Measurements from ENCODE around the gene MXI1.

MXI1 gene

DNA sequence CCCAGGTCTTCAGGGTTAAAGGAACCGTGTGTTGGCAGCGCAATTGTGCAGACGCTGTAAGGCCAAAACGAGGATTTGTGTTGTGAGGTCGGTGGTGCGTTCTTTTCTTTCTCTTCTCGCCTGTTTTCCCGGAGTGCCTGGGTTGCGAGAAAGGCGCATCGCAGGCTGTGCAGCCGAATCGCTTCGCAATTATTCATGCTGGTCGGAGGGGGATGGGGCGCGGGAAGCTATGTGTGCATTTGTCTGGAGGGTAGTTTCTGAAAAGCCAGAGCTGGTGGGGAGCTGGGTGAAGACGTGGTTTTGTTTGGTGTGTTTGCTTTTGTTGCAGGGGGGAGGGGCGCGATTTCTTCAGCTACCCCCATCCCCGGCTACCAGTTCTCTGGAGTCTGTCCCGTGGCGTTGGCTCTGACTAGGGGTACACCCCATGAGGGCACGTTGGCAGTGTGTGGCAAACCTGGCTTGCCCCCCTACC is 2.1 kb downstream of the MXI1 start:
- Histone ChIP-seq H3K9ac (ENCODE audit: low read depth, low read length) (peak overlapping the region; percentile 27), H3K27me3 (ENCODE audit: insufficient read depth, low read length) (peaks cover 91% of the 10 kb centered on the region), H3K36me3 (ENCODE audit: insufficient read depth, low read length) (no peaks in the 10 kb centered on the region), H3K9me3 (ENCODE audit: insufficient read depth, low read depth, low read length) (no peaks in the 10 kb centered on the region), H3K27ac (ENCODE audit: low read depth, low read length) (no peak overlapping the region), H3K4me1 (ENCODE audit: insufficient read depth, low read length) (peaks cover 16% of the 10 kb centered on the region), H3K4me3 (ENCODE audit: low read length) (peak overlapping the region; percentile 60)
- 2% methylated on average over 20 of the region's 24 CpGs for WGBS

DNA sequence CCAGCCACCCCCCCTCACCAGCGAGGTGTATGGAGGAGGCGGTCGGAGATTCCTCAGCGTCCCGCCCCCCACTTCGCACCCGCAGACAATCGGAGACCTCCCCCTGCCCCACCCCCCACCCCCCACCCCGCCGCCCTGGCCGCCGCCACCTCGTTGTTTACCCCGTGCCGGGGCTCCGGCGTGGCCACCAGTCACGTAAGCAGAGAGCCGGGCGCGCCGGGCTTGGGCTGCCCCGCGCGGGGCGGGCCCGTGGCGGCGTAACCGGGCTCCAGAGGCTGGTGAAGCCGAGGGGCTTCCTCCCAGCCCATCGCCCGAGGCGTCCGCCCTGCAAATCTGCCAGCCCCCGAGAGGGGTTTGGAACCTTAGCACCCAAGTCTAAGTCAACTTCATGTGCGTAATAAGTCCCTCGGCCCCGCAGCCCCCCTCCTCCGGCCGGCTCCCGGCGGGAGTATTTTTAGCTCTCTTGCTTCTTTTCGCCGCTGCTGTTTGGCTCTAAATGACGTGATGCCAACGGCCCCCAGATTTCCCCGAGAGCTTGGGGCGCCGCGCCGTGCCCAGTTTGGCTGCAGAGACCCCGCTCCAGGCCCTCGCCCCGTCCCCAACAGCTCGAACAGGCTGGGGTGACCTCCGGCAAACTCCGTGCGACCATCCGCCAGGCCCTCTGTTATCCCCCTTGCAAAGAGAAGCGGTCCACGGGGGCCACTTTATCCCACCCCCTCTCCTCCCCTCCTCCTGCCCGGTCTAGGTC is 2.7 kb downstream of the MXI1 start:
- H3K36me3 ChIP-seq (ENCODE audit: insufficient read depth, low read length) = no peaks in the 10 kb centered on the region
- H3K4me1 ChIP-seq (ENCODE audit: insufficient read depth, low read length) = peaks cover 13% of the 10 kb centered on the region
- H3K27me3 ChIP-seq (ENCODE audit: insufficient read depth, low read length) = peaks cover 88% of the 10 kb centered on the region
- H3K4me3 ChIP-seq (ENCODE audit: low read length) = peak overlapping the region; percentile 60
- no peaks in the 10 kb centered on the region for H3K9me3 ChIP-seq (ENCODE audit: insufficient read depth, low read depth, low read length)
- H3K27ac ChIP-seq (ENCODE audit: low read depth, low read length) = peak overlapping the region; percentile 11; the same call in 1 of the 2 replicates
- whole genome bisulfite sequencing = under 1% methylated on average over 52 of the region's 63 CpGs
- peak overlapping the region; percentile 79 for H3K9ac ChIP-seq (ENCODE audit: low read depth, low read length)

DNA sequence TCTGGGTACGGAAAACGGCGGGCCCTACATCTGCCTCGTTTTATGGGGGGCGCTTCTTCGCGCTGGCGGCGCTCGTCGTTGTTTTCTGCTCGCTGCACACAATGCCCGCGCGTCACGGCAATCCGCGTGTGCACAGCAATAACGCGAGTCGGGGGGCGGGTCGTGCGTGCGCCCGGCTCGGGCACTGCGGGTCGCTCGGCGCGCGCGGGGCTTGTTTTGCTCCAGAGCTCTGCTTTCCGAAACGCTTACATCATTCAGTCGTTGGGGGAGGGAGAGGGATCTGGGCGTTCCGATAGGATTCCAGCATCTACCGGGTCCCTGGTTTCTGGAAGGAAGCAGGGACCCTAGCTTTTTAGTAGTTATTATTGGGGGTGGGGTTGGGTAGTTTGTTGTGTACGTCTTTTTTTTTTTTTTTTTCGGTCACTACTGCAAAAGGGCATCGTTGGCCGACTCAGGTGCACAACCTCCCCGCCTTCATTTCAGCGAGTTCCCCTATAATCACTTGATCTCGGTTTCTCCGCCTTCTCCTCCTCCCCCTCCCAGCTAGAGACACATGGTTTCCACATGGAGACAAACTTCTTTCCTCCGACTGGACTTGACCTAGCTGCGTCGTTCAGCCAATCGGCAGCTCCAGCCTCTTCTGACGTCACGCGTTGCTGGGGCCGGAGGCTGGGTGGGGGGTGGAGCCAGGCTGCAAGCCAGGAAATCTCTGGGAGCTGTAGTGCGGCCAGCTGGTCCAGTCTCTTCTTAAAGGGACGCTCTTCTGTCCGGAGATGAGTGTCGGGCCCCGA is 3.5 kb downstream of the MXI1 start:
- H3K4me1 ChIP-seq (ENCODE audit: insufficient read depth, low read length) = peaks cover 7% of the 10 kb centered on the region; the same call in 1 of the 2 replicates
- WGBS = under 1% methylated on average over 61 of the region's 61 CpGs
- H3K36me3 ChIP-seq (ENCODE audit: insufficient read depth, low read length) = no peaks in the 10 kb centered on the region
- H3K9ac ChIP-seq (ENCODE audit: low read depth, low read length) = peak overlapping the region; percentile 79
- H3K27ac ChIP-seq (ENCODE audit: low read depth, low read length) = peak overlapping the region; percentile 11; the same call in 1 of the 2 replicates
- H3K27me3 ChIP-seq (ENCODE audit: insufficient read depth, low read length) = peaks cover 87% of the 10 kb centered on the region
- H3K4me3 ChIP-seq (ENCODE audit: low read length) = peak overlapping the region; percentile 60
- H3K9me3 ChIP-seq (ENCODE audit: insufficient read depth, low read depth, low read length) = no peaks in the 10 kb centered on the region

DNA sequence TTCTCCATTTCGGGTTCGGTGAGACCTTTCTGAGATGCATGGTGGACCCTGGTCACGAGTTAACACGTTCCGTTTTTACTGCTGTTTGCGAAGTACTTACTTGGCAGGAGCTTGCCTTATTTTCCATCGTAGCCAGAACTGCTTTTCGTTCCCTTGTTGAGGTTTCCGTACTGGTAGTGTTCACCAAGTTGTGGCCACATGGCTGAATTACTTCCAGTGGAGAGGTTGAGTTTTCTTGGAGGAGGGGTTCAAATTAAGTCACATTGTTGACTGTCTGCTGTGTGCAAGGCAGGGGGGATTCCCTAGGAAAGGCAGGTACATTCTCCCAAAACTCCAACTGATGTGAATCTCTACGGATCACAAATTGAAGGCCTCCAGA is 4.0 kb downstream of the MXI1 start:
- Histone ChIP-seq H3K27me3 (ENCODE audit: insufficient read depth, low read length) (peaks cover 81% of the 10 kb centered on the region), H3K9ac (ENCODE audit: low read depth, low read length) (no peak overlapping the region), H3K4me3 (ENCODE audit: low read length) (peak overlapping the region; percentile 60), H3K27ac (ENCODE audit: low read depth, low read length) (no peak overlapping the region), H3K9me3 (ENCODE audit: insufficient read depth, low read depth, low read length) (no peaks in the 10 kb centered on the region), H3K36me3 (ENCODE audit: insufficient read depth, low read length) (no peaks in the 10 kb centered on the region), H3K4me1 (ENCODE audit: insufficient read depth, low read length) (peaks cover 7% of the 10 kb centered on the region; the same call in 1 of the 2 replicates)
- 10% methylated on average over 10 of the region's 10 CpGs for WGBS

DNA sequence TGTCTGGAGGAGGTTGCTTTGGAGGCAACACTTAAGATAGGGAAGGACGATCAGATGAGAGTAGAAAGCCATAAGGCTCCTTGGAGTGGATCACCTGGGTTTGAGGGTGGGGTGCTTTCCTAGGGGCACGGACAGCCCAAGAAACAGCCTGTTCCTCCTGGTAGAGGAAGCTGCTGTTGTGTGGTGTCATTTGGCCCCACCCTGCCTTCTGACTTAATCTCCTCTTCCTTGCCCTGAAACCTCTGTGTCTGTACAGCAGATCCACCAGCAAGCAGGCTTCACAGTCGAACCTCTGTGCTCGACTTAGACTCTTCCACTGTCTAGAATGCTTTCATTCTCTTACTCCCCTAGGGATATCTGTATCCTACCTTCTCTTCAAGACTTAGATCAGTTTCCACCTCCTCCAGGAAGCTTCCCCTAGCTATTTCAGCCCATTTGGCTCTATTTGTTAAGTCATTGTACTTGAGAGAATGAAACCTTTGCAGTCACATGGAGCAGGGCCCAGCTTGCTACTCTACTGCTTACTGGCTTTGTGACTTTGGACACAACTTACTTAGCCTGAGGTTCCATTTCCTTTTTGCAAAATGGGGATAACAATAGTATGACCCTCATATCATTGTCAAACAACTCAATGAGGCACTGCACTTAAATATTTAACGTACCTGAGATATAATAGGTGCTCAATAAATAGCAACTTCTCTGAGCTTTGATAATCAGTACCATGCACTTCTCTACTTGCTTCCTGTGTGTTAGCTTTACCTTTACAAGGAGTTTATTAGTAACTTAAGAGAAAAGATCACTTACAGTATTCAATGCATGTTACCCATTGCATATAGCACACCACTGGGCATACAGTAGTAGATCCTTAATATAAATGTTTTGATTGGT is 5.0 kb downstream of the MXI1 start:
- Histone ChIP-seq H3K9ac (ENCODE audit: low read depth, low read length) (no peak overlapping the region), H3K4me3 (ENCODE audit: low read length) (no peak overlapping the region), H3K4me1 (ENCODE audit: insufficient read depth, low read length) (peaks cover 7% of the 10 kb centered on the region; the same call in 1 of the 2 replicates), H3K27me3 (ENCODE audit: insufficient read depth, low read length) (peaks cover 79% of the 10 kb centered on the region), H3K27ac (ENCODE audit: low read depth, low read length) (no peak overlapping the region), H3K36me3 (ENCODE audit: insufficient read depth, low read length) (no peaks in the 10 kb centered on the region), H3K9me3 (ENCODE audit: insufficient read depth, low read depth, low read length) (no peaks in the 10 kb centered on the region)
- 81% methylated on average over 5 of the region's 5 CpGs for WGBS

DNA sequence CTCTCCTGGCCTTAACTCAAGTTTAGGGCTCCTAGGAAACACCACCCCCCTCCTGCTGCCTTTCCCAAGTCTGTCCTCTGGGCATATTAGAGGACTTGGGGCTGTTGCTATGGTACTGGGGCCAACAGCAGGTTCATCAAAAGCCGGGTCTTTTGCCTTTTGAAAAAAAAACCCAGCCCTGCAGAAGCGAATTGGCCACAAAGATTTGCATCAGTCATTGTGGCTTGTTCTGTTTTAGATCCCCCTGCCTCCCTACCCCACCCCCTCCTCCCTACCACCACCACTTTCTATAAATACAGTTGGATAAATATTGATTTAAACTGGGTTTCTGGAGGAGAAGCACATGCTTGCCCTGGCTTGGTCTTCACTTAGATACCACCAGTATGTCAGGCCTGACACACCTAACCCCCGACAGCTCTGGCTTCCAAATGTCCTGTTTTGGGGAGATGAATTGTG is 7.0 kb downstream of the MXI1 start:
- H3K4me1 ChIP-seq (ENCODE audit: insufficient read depth, low read length) = peaks cover 7% of the 10 kb centered on the region; the same call in 1 of the 2 replicates
- no peak overlapping the region for H3K27ac ChIP-seq (ENCODE audit: low read depth, low read length)
- H3K36me3 ChIP-seq (ENCODE audit: insufficient read depth, low read length) = no peaks in the 10 kb centered on the region
- 46% methylated on average over 2 of the region's 3 CpGs for WGBS
- H3K9me3 ChIP-seq (ENCODE audit: insufficient read depth, low read depth, low read length) = no peaks in the 10 kb centered on the region
- no peak overlapping the region for H3K9ac ChIP-seq (ENCODE audit: low read depth, low read length)
- H3K27me3 ChIP-seq (ENCODE audit: insufficient read depth, low read length) = peaks cover 63% of the 10 kb centered on the region
- no peak overlapping the region for H3K4me3 ChIP-seq (ENCODE audit: low read length)

DNA sequence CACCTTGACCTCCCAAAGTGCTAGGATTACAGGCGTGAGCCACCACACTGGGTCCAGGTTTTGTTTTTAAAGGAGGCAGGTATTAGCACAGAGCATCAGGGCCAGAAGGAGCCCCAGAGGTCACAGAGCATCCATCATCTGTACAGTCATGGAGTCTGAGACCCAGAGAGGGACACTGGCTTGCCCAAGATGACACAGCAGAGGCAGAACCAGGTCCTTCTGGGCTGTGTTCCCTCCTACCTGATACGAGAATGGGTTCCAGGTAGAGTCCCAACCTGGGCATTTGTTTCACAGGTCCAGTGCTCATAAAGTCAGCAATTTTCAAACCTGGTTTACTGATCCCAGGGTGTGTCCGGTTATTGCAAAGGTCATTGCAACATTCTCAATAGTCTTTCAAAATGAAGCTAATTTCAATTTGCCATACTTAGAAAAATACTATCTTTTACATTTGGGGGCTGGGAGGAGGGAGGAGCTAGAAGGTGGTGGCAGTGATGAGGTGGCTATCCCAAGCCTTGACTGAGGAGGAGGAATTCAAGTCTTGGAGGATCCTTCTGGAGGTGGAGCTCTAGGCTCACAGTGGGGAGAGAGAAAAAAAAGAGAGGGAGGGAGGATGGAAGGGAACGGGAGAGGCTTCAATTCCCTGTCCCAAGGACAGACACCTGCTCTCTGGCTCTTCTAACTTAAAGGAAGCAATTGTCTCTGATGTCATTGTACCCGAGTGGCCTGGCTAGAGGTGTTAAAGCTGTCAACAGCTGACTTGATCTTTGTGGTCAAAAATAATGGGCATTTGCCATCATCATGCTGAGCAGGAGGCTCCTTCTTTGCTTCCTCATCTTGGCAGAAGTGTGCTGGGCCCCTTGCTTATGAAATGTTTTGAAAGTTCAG is 8.1 kb downstream of the MXI1 start:
- no peak overlapping the region for H3K4me3 ChIP-seq (ENCODE audit: low read length)
- peaks cover 57% of the 10 kb centered on the region for H3K27me3 ChIP-seq (ENCODE audit: insufficient read depth, low read length)
- H3K36me3 ChIP-seq (ENCODE audit: insufficient read depth, low read length) = no peaks in the 10 kb centered on the region
- no peak overlapping the region for H3K9ac ChIP-seq (ENCODE audit: low read depth, low read length)
- no peaks in the 10 kb centered on the region for H3K9me3 ChIP-seq (ENCODE audit: insufficient read depth, low read depth, low read length)
- WGBS = 72% methylated on average over 5 of the region's 5 CpGs
- no peak overlapping the region for H3K27ac ChIP-seq (ENCODE audit: low read depth, low read length)
- peaks cover 7% of the 10 kb centered on the region; the same call in 1 of the 2 replicates for H3K4me1 ChIP-seq (ENCODE audit: insufficient read depth, low read length)

DNA sequence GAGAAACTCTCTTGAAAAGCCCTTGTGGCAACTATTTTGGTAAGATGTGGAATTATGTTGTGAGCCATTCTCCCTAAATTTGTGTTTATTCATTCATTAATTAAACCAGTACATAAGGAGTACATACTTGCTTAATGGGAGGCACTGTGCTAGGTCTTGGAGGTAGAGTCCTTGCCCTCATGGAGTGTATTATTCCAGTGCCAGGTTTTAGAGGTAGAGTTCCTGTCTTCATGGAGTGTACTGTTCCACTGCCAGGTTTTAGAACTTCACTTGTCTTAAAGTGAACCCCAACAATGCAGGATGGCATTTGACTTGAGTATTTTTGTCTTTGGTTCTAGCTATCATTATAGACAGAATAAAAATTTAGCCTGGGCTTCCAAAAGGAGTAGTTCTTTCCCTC is 8.8 kb downstream of the MXI1 start:
- H3K4me3 ChIP-seq (ENCODE audit: low read length) = no peak overlapping the region
- no peak overlapping the region for H3K9ac ChIP-seq (ENCODE audit: low read depth, low read length)
- no peaks in the 10 kb centered on the region for H3K9me3 ChIP-seq (ENCODE audit: insufficient read depth, low read depth, low read length)
- peaks cover 59% of the 10 kb centered on the region for H3K27me3 ChIP-seq (ENCODE audit: insufficient read depth, low read length)
- no peaks in the 10 kb centered on the region for H3K36me3 ChIP-seq (ENCODE audit: insufficient read depth, low read length)
- H3K27ac ChIP-seq (ENCODE audit: low read depth, low read length) = no peak overlapping the region
- peaks cover 7% of the 10 kb centered on the region; the same call in 1 of the 2 replicates for H3K4me1 ChIP-seq (ENCODE audit: insufficient read depth, low read length)

DNA sequence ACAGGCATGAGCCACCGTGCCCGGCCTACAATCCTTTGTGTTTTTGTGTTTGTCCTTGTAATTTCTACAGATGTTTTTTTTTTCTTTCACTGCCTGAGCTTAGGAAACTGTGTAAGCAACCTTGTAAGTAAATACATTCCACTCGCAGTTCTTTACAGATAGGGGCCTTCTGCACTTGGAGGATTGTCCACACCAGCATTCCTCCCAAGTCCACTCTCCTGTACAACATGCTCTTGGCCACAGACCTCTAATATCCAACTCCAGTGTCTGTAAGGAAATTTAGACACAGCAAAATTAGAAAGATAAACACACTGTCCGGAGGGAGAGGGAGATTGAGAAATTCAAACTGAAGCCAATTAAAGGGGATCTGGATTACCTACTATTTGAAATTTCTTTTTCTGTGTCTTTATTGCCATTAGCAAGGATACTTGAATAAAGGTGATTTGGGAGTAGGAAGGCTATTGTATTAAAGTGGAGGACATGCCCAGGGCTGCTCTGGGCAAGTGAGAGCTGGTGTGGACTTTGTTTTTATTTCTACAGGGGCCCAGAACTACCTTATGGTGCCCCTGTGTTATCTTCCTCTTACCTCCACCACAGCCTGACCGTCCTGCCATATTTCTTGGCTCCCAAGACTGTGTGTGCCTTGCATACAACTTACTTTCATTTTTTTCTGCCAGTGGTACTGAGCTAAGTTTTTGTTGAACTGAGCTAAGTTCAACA is 9.7 kb downstream of the MXI1 start:
- WGBS = 94% methylated on average over 5 of the region's 5 CpGs

DNA sequence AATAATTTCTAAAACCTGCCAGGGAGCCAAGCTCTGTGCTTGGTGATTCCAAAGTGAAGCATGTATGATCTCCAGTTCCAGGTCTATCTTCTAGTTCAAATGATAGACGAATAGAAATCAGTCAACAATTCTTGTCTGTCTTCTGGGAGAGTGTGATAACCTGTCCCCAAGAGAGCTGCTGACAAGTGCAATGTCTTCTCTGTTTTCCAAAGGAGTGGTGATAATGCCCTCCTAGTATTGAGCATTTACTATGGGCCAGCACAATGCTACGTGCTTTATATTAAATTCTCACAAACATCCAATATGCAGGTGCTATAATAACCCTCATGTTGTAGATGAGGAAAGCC is 10.2 kb downstream of the MXI1 start:
- no peaks in the 10 kb centered on the region for H3K9me3 ChIP-seq (ENCODE audit: insufficient read depth, low read depth, low read length)
- H3K27me3 ChIP-seq (ENCODE audit: insufficient read depth, low read length) = peaks cover 58% of the 10 kb centered on the region
- no peak overlapping the region for H3K4me3 ChIP-seq (ENCODE audit: low read length)
- H3K27ac ChIP-seq (ENCODE audit: low read depth, low read length) = no peak overlapping the region
- peaks cover 12% of the 10 kb centered on the region for H3K4me1 ChIP-seq (ENCODE audit: insufficient read depth, low read length)
- 86% methylated on average over 1 of the region's 2 CpGs for WGBS
- H3K36me3 ChIP-seq (ENCODE audit: insufficient read depth, low read length) = no peaks in the 10 kb centered on the region
- no peak overlapping the region for H3K9ac ChIP-seq (ENCODE audit: low read depth, low read length)

More for the DNA sequence above, 9.7 kb downstream of the MXI1 start:
- Histone ChIP-seq H3K27ac (ENCODE audit: low read depth, low read length) (no peak overlapping the region), H3K27me3 (ENCODE audit: insufficient read depth, low read length) (peaks cover 58% of the 10 kb centered on the region), H3K9ac (ENCODE audit: low read depth, low read length) (no peak overlapping the region), H3K9me3 (ENCODE audit: insufficient read depth, low read depth, low read length) (no peaks in the 10 kb centered on the region), H3K4me3 (ENCODE audit: low read length) (no peak overlapping the region), H3K4me1 (ENCODE audit: insufficient read depth, low read length) (peaks cover 8% of the 10 kb centered on the region), H3K36me3 (ENCODE audit: insufficient read depth, low read length) (no peaks in the 10 kb centered on the region)

All from HUES64 (cell line).